T-helper 1 cell treated with Interleukin-12 subunit alpha and Interleukin-12 subunit beta and Interleukin-4 antibody, amounts not matched to agents 30 μg/mL and 1 μg/mL, for 36 hours (primary cell): Measurements from ENCODE around the gene RYR2.

Experiments
- H3K27ac Mint-ChIP-seq: one replicate; pipeline ENCODE4 v1.8.0; 2021; ENCODE audit warnings: mild to moderate bottlenecking, mixed read lengths
- H3K27me3 Mint-ChIP-seq: one replicate; pipeline ENCODE4 v1.8.0; 2021; ENCODE audit warnings: low read depth, mixed read lengths
- H3K36me3 Mint-ChIP-seq: one replicate; pipeline ENCODE4 v1.8.0; 2021; ENCODE audit warnings: low read depth, mixed read lengths
- H3K4me1 Mint-ChIP-seq: one replicate; pipeline ENCODE4 v1.8.0; 2021; ENCODE audit warnings: low read depth, mixed read lengths
- H3K4me3 Mint-ChIP-seq: one replicate; pipeline ENCODE4 v1.8.0; 2021; ENCODE audit warnings: mild to moderate bottlenecking, moderate library complexity, mixed read lengths
- H3K9me3 Mint-ChIP-seq: one replicate; pipeline ENCODE4 v1.8.0; 2021; ENCODE audit warnings: mixed read lengths

Gene RYR2

GRCh38 chr1:237084341-237085077 is 42.5 kb downstream of the RYR2 start:
- Mint-ChIP-seq H3K27ac (no peak overlapping the region), H3K9me3 (no peaks in the 10 kb centered on the region), H3K4me1 (no peaks in the 10 kb centered on the region), H3K4me3 (no peak overlapping the region), H3K27me3 (no peaks in the 10 kb centered on the region), H3K36me3 (no peaks in the 10 kb centered on the region)

- Mint-ChIP-seq H3K27me3 (no peaks in the 10 kb centered on the region), H3K4me3 (no peak overlapping the region), H3K9me3 (no peaks in the 10 kb centered on the region)
These were observed 49.7 kb downstream of the RYR2 start for GRCh38 chr1:237091691-237092090.

GRCh38 chr1:237093691-237094090 is 51.7 kb downstream of the RYR2 start:
- no peaks in the 10 kb centered on the region for H3K36me3 Mint-ChIP-seq
- no peaks in the 10 kb centered on the region for H3K9me3 Mint-ChIP-seq
- H3K27ac Mint-ChIP-seq = no peak overlapping the region
- H3K4me1 Mint-ChIP-seq = no peaks in the 10 kb centered on the region
- no peaks in the 10 kb centered on the region for H3K27me3 Mint-ChIP-seq
- H3K4me3 Mint-ChIP-seq = no peak overlapping the region

More at GRCh38 chr1:237091691-237092090, 49.7 kb downstream of the RYR2 start:
- Mint-ChIP-seq H3K4me1 (no peaks in the 10 kb centered on the region), H3K36me3 (no peaks in the 10 kb centered on the region), H3K27ac (no peak overlapping the region)

GRCh38 chr1:237098541-237098940 is 56.6 kb downstream of the RYR2 start:
- Mint-ChIP-seq H3K4me1 (no peaks in the 10 kb centered on the region), H3K36me3 (no peaks in the 10 kb centered on the region), H3K27ac (no peak overlapping the region), H3K4me3 (no peak overlapping the region), H3K27me3 (no peaks in the 10 kb centered on the region), H3K9me3 (no peaks in the 10 kb centered on the region)

GRCh38 chr1:237103021-237103420 is 61.0 kb downstream of the RYR2 start:
- H3K36me3 Mint-ChIP-seq = no peaks in the 10 kb centered on the region
- H3K4me1 Mint-ChIP-seq = no peaks in the 10 kb centered on the region
- no peak overlapping the region for H3K27ac Mint-ChIP-seq
- no peaks in the 10 kb centered on the region for H3K27me3 Mint-ChIP-seq
- no peak overlapping the region for H3K4me3 Mint-ChIP-seq
- H3K9me3 Mint-ChIP-seq = no peaks in the 10 kb centered on the region

- Mint-ChIP-seq H3K4me3 (no peak overlapping the region), H3K4me1 (no peaks in the 10 kb centered on the region), H3K27ac (no peak overlapping the region), H3K27me3 (no peaks in the 10 kb centered on the region), H3K9me3 (no peaks in the 10 kb centered on the region), H3K36me3 (no peaks in the 10 kb centered on the region)
These were observed 62.1 kb downstream of the RYR2 start for GRCh38 chr1:237104096-237104495.

GRCh38 chr1:237105826-237106225 is 63.8 kb downstream of the RYR2 start:
- H3K27me3 Mint-ChIP-seq = no peaks in the 10 kb centered on the region

GRCh38 chr1:237108297-237109040 is 66.5 kb downstream of the RYR2 start:
- Mint-ChIP-seq H3K36me3 (no peaks in the 10 kb centered on the region), H3K27ac (no peak overlapping the region), H3K27me3 (no peaks in the 10 kb centered on the region), H3K4me3 (no peak overlapping the region), H3K9me3 (no peaks in the 10 kb centered on the region), H3K4me1 (no peaks in the 10 kb centered on the region)

More at GRCh38 chr1:237105826-237106225, 63.8 kb downstream of the RYR2 start:
- Mint-ChIP-seq H3K9me3 (no peaks in the 10 kb centered on the region), H3K27ac (no peak overlapping the region), H3K36me3 (no peaks in the 10 kb centered on the region), H3K4me3 (no peak overlapping the region), H3K4me1 (no peaks in the 10 kb centered on the region)

GRCh38 chr1:237111807-237112206 is 69.8 kb downstream of the RYR2 start:
- Mint-ChIP-seq H3K36me3 (no peaks in the 10 kb centered on the region), H3K9me3 (no peaks in the 10 kb centered on the region), H3K27me3 (no peaks in the 10 kb centered on the region), H3K4me1 (no peaks in the 10 kb centered on the region), H3K4me3 (no peak overlapping the region), H3K27ac (no peak overlapping the region)

- H3K4me1 Mint-ChIP-seq = no peaks in the 10 kb centered on the region
- H3K4me3 Mint-ChIP-seq = no peak overlapping the region
- H3K27ac Mint-ChIP-seq = no peak overlapping the region
- H3K36me3 Mint-ChIP-seq = no peaks in the 10 kb centered on the region
- H3K9me3 Mint-ChIP-seq = no peaks in the 10 kb centered on the region
- H3K27me3 Mint-ChIP-seq = no peaks in the 10 kb centered on the region
These were observed 70.7 kb downstream of the RYR2 start for GRCh38 chr1:237112663-237113062.

GRCh38 chr1:237115035-237115434 is 73.1 kb downstream of the RYR2 start:
- H3K27ac Mint-ChIP-seq = no peak overlapping the region
- no peaks in the 10 kb centered on the region for H3K36me3 Mint-ChIP-seq
- no peaks in the 10 kb centered on the region for H3K4me1 Mint-ChIP-seq
- H3K27me3 Mint-ChIP-seq = no peaks in the 10 kb centered on the region
- no peaks in the 10 kb centered on the region for H3K9me3 Mint-ChIP-seq
- H3K4me3 Mint-ChIP-seq = no peak overlapping the region

GRCh38 chr1:237119091-237119490 is 77.1 kb downstream of the RYR2 start:
- Mint-ChIP-seq H3K4me1 (no peaks in the 10 kb centered on the region), H3K4me3 (no peak overlapping the region), H3K9me3 (no peaks in the 10 kb centered on the region), H3K27ac (no peak overlapping the region), H3K27me3 (no peaks in the 10 kb centered on the region), H3K36me3 (no peaks in the 10 kb centered on the region)

GRCh38 chr1:237120683-237121082 is 78.7 kb downstream of the RYR2 start:
- Mint-ChIP-seq H3K9me3 (no peaks in the 10 kb centered on the region), H3K27ac (no peak overlapping the region), H3K4me3 (no peak overlapping the region), H3K36me3 (no peaks in the 10 kb centered on the region), H3K27me3 (no peaks in the 10 kb centered on the region), H3K4me1 (no peaks in the 10 kb centered on the region)

- Mint-ChIP-seq H3K27me3 (no peaks in the 10 kb centered on the region), H3K4me3 (no peak overlapping the region), H3K4me1 (no peaks in the 10 kb centered on the region), H3K9me3 (peaks cover 4% of the 10 kb centered on the region), H3K27ac (no peak overlapping the region), H3K36me3 (no peaks in the 10 kb centered on the region)
These were observed 83.0 kb downstream of the RYR2 start for GRCh38 chr1:237124856-237125462.

GRCh38 chr1:237126180-237126579 is 84.2 kb downstream of the RYR2 start:
- H3K27me3 Mint-ChIP-seq = no peaks in the 10 kb centered on the region
- H3K9me3 Mint-ChIP-seq = peaks cover 5% of the 10 kb centered on the region
- H3K27ac Mint-ChIP-seq = no peak overlapping the region
- no peaks in the 10 kb centered on the region for H3K4me1 Mint-ChIP-seq
- H3K36me3 Mint-ChIP-seq = no peaks in the 10 kb centered on the region
- no peak overlapping the region for H3K4me3 Mint-ChIP-seq
